K562 (cell line): Measurements from ENCODE around the gene INPP5E. TPM values are rescaled to one million over a fixed set of nuclear protein-coding genes. Genes with fewer than 3 reads are reported as not detected.

ENCODE experiments used
- BHLHE40 ChIP-seq: IDR thresholded peaks from 2 replicates; pipeline ENCODE4 v1.6.1; 2011; ENCODE audit warnings: low read length, improper control_type of control experiment
- FOXK2 ChIP-seq, 2 experiments: fragments of 450-650 bp; IDR thresholded peaks in 1 of 2; conservative IDR thresholded peaks in 1 of 2; 2 replicates each; pipeline ENCODE4 v1.6.1; 2016; ENCODE audit warnings: low read depth in 2 of 2, mild to moderate bottlenecking in 1 of 2
- GABPA ChIP-seq: fragments of 200-800 bp; sonication (Bioruptor generic); conservative IDR thresholded peaks from 2 replicates; pipeline ENCODE4 v1.6.1; 2016; ENCODE audit warnings: low read depth, missing genetic modification characterization, missing compliant biosample characterization
- HNRNPUL1 ChIP-seq: fragments of 200-400 bp; formaldehyde crosslinking; IDR thresholded peaks from 2 replicates; pipeline ENCODE4 v1.6.1; 2017; ENCODE audit warnings: low read length
- MEIS2 ChIP-seq: fragments of 450-650 bp; IDR thresholded peaks from 2 replicates; pipeline ENCODE4 v1.6.1; 2014; ENCODE audit warnings: mild to moderate bottlenecking; ENCODE audit not compliant: partially characterized antibody
- MYC ChIP-seq, 2 experiments: fragments of 250-450 bp in 1 of 2; sonication (Bioruptor Pico) in 1 of 2; IDR thresholded peaks; 2 replicates each; pipeline versions ENCODE4 v1.5.1 to v1.6.1; 2012 to 2021; ENCODE audit warnings: low read depth in 2 of 2, borderline replicate concordance in 1 of 2, improper control_type of control experiment in 1 of 2, low read length in 1 of 2, mild to moderate bottlenecking in 1 of 2, moderate library complexity in 1 of 2
- POLR2B ChIP-seq: fragments of 450-650 bp; IDR thresholded peaks from 2 replicates; pipeline ENCODE4 v1.6.1; 2018; ENCODE audit warnings: low read depth; ENCODE audit not compliant: partially characterized antibody
- RAD51 ChIP-seq: fragments of 450-650 bp; IDR thresholded peaks from 2 replicates; pipeline ENCODE4 v1.7.1; 2016; ENCODE audit warnings: low read depth, mild to moderate bottlenecking, borderline replicate concordance
- RB1 ChIP-seq: fragments of 450-650 bp; IDR thresholded peaks from 2 replicates; pipeline ENCODE4 v1.6.1; 2017; ENCODE audit warnings: low read depth, mild to moderate bottlenecking
- TEAD1 ChIP-seq, 2 experiments: fragments of 450-650 bp in 1 of 2; sonication (generic) in 1 of 2; formaldehyde crosslinking; IDR thresholded peaks; 2 replicates each; pipeline versions ENCODE4 v1.4.0 to v1.8.0; 2020 to 2022; ENCODE audit warnings: mild to moderate bottlenecking in 2 of 2, missing genetic modification reagents in 1 of 2
- XRCC4 ChIP-seq: IDR thresholded peaks from one replicate; pipeline ENCODE4 v1.6.1; 2011; ENCODE audit not compliant: insufficient read depth, insufficient read length; ENCODE audit errors: extremely low read depth
- polyA plus RNA-seq, 8 experiments: library from polyadenylated mRNA; depleted of rRNA in 4 of 8; stranded (reverse) in 5 of 8; unstranded in 3 of 8; fragments of >200 nt; fragmentation: Nextera tagmentation in 2 of 8; fragmentation: Illumina TruSeq in 1 of 8; extraction: Ambion mirVana in 2 of 8; extraction: Trizol in 1 of 8; gene quantifications; 2 replicates each; pipeline versions ENCODE4 v1.2.1 to v1.2.3, GENCODE V29; 2011 to 2014; ENCODE audit warnings: inconsistent platforms in 1 of 8, missing spikeins in 1 of 8
- total RNA-seq, 7 experiments: library from RNA; depleted of rRNA in 6 of 7; stranded (reverse); fragments of >200 nt in 6 of 7; fragmentation: Illumina TruSeq in 2 of 7; extraction: Trizol in 2 of 7; gene quantifications; 2 replicates each; pipeline versions ENCODE4 v1.2.1 to v1.2.3, GENCODE V29; 2011 to 2021; ENCODE audit warnings: low replicate concordance in 1 of 7
- TF ChIP-seq, protein P1 (sequence below), 3 experiments: fragments of 200-800 bp in 1 of 3; fragments of 250-450 bp in 1 of 3; fragments of 450-650 bp in 1 of 3; sonication (Bioruptor Pico) in 1 of 3; sonication (Bioruptor generic) in 1 of 3; formaldehyde crosslinking in 1 of 3; IDR thresholded peaks; 2 replicates each; pipeline versions ENCODE4 v1.6.1 to v1.8.0; 2016 to 2022; ENCODE audit warnings: mild to moderate bottlenecking in 2 of 3, missing genetic modification characterization in 2 of 3, missing compliant biosample characterization in 1 of 3, moderate library complexity in 1 of 3
- TF ChIP-seq, protein P2 (sequence below): sonication (generic); formaldehyde crosslinking; IDR thresholded peaks from 2 replicates; pipeline ENCODE4 v1.8.0; 2022; ENCODE audit warnings: mild to moderate bottlenecking, missing genetic modification reagents
- TF ChIP-seq, protein P3 (sequence below): fragments of 250-450 bp; sonication (Bioruptor Pico); IDR thresholded peaks from 2 replicates; pipeline ENCODE4 v1.4.0; 2020; ENCODE audit warnings: mild to moderate bottlenecking
- TF ChIP-seq, protein P4 (sequence below): sonication (generic); formaldehyde crosslinking; IDR thresholded peaks from 2 replicates; pipeline ENCODE4 v1.8.1; 2022; ENCODE audit warnings: missing genetic modification reagents

Gene INPP5E
- total and polyA plus RNA-seq, 9 of the 15 experiments (the other 6 are each of a cell fraction or from before 2014, with no cell fraction given), result 0.38 to 17.4 (median 4.9) TPM

DNA sequence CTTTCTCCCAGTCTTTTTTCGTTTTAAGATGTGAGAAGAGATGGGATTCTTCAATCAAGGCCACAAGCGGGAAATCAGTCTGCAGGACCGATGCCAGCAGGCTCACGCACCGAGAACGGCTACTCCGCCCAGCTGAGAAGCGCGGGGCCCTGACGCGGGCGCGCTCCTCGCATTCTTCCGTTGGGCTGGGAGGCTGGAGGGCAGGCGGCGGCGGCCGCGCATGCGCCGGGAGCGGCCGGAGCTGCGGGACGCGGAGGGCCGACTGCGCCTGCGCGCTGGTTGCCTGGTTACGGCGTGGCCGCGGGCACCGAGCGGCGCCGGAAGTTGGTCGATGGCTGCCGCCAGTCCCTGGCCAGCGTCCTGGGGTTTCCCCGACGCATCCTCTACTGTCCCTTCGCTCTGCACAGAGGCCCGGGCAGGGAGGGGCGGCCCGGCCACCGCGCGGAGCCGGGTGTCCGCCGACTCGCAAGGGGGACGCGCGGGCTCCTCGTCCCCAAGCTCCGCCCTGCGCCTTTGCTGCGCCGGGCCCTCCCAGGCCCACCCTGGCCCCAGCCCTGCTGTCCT is 44.0 kb upstream of the INPP5E start (continued):
- TF ChIP-seq, protein P1, sequence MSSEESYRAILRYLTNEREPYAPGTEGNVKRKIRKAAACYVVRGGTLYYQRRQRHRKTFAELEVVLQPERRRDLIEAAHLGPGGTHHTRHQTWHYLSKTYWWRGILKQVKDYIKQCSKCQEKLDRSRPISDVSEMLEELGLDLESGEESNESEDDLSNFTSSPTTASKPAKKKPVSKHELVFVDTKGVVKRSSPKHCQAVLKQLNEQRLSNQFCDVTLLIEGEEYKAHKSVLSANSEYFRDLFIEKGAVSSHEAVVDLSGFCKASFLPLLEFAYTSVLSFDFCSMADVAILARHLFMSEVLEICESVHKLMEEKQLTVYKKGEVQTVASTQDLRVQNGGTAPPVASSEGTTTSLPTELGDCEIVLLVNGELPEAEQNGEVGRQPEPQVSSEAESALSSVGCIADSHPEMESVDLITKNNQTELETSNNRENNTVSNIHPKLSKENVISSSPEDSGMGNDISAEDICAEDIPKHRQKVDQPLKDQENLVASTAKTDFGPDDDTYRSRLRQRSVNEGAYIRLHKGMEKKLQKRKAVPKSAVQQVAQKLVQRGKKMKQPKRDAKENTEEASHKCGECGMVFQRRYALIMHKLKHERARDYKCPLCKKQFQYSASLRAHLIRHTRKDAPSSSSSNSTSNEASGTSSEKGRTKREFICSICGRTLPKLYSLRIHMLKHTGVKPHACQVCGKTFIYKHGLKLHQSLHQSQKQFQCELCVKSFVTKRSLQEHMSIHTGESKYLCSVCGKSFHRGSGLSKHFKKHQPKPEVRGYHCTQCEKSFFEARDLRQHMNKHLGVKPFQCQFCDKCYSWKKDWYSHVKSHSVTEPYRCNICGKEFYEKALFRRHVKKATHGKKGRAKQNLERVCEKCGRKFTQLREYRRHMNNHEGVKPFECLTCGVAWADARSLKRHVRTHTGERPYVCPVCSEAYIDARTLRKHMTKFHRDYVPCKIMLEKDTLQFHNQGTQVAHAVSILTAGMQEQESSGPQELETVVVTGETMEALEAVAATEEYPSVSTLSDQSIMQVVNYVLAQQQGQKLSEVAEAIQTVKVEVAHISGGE (CRISPR knock-in tag; IDR thresholded peaks at IDR 0.05), result no peak
- TF ChIP-seq BHLHE40 (peak; percentile 15; the same call in 1 of the 2 replicates), MEIS2 (peak; percentile 95), RB1 (peak; percentile 84), POLR2B (peak; percentile 78), FOXK2 (conservative IDR thresholded peaks at IDR 0.05 in 1 of 2, IDR thresholded peaks at IDR 0.05 in 1 of 2; ENCODE audit: low read depth in 2 of 2) (peak; percentile 68 to 77; a peak in 2 of 4 replicates), TEAD1 (CRISPR knock-in tag; IDR thresholded peaks at IDR 0.05) (peak in 1 of 2 experiments; percentile 91; a peak in 2 of 4 replicates), MYC (IDR thresholded peaks at IDR 0.05; ENCODE audit: low read depth, low read length) (peak; percentile 80), MYC (CRISPR knock-in tag; IDR thresholded peaks at IDR 0.05; ENCODE audit: borderline replicate concordance, low read depth) (no peak), GABPA (peak; percentile 85), RAD51 (no peak), HNRNPUL1 (no peak), XRCC4 (no peak)
- TF ChIP-seq, protein P2, sequence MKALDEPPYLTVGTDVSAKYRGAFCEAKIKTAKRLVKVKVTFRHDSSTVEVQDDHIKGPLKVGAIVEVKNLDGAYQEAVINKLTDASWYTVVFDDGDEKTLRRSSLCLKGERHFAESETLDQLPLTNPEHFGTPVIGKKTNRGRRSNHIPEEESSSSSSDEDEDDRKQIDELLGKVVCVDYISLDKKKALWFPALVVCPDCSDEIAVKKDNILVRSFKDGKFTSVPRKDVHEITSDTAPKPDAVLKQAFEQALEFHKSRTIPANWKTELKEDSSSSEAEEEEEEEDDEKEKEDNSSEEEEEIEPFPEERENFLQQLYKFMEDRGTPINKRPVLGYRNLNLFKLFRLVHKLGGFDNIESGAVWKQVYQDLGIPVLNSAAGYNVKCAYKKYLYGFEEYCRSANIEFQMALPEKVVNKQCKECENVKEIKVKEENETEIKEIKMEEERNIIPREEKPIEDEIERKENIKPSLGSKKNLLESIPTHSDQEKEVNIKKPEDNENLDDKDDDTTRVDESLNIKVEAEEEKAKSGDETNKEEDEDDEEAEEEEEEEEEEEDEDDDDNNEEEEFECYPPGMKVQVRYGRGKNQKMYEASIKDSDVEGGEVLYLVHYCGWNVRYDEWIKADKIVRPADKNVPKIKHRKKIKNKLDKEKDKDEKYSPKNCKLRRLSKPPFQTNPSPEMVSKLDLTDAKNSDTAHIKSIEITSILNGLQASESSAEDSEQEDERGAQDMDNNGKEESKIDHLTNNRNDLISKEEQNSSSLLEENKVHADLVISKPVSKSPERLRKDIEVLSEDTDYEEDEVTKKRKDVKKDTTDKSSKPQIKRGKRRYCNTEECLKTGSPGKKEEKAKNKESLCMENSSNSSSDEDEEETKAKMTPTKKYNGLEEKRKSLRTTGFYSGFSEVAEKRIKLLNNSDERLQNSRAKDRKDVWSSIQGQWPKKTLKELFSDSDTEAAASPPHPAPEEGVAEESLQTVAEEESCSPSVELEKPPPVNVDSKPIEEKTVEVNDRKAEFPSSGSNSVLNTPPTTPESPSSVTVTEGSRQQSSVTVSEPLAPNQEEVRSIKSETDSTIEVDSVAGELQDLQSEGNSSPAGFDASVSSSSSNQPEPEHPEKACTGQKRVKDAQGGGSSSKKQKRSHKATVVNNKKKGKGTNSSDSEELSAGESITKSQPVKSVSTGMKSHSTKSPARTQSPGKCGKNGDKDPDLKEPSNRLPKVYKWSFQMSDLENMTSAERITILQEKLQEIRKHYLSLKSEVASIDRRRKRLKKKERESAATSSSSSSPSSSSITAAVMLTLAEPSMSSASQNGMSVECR (CRISPR knock-in tag), result peak; percentile 74
- TF ChIP-seq, protein P3, sequence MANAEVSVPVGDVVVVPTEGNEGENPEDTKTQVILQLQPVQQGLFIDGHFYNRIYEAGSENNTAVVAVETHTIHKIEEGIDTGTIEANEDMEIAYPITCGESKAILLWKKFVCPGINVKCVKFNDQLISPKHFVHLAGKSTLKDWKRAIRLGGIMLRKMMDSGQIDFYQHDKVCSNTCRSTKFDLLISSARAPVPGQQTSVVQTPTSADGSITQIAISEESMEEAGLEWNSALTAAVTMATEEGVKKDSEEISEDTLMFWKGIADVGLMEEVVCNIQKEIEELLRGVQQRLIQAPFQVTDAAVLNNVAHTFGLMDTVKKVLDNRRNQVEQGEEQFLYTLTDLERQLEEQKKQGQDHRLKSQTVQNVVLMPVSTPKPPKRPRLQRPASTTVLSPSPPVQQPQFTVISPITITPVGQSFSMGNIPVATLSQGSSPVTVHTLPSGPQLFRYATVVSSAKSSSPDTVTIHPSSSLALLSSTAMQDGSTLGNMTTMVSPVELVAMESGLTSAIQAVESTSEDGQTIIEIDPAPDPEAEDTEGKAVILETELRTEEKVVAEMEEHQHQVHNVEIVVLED (CRISPR knock-in tag), result peak; percentile 54
- TF ChIP-seq, protein P4, sequence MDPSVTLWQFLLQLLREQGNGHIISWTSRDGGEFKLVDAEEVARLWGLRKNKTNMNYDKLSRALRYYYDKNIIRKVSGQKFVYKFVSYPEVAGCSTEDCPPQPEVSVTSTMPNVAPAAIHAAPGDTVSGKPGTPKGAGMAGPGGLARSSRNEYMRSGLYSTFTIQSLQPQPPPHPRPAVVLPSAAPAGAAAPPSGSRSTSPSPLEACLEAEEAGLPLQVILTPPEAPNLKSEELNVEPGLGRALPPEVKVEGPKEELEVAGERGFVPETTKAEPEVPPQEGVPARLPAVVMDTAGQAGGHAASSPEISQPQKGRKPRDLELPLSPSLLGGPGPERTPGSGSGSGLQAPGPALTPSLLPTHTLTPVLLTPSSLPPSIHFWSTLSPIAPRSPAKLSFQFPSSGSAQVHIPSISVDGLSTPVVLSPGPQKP, result peak; percentile 60; the same call in 1 of the 2 replicates
